Stimulated activated CD8-positive, alpha-beta memory T cell treated with anti-CD3 and anti-CD28 coated beads, Interleukin-2, amount 100 ng/mL, for 1 hour (primary cell): ENCODE measurements around the gene OR2C1.
A peak's percentile ranks its signal among the peaks of the same experiment; 100 is the strongest.

Experiments
- DNase-seq, 2 donors: peaks; one replicate each; pipeline ENCODE4 v3.0.0-alpha.2; 2020; ENCODE audit warnings: low read depth in 2 of 2

OR2C1 gene

GRCh38 chr16:3355589-3355988 lies at the start of gene OR2C1:
Gene OR2C1 (plus strand): TSS chr16:3355889. CDS start chr16:3355941, 52 bp downstream.
- no peak for DNase-seq

GRCh38 chr16:3306078-3306477 lies 49.6 kb upstream of the OR2C1 start:
- DNase-seq: no peak

DNA sequence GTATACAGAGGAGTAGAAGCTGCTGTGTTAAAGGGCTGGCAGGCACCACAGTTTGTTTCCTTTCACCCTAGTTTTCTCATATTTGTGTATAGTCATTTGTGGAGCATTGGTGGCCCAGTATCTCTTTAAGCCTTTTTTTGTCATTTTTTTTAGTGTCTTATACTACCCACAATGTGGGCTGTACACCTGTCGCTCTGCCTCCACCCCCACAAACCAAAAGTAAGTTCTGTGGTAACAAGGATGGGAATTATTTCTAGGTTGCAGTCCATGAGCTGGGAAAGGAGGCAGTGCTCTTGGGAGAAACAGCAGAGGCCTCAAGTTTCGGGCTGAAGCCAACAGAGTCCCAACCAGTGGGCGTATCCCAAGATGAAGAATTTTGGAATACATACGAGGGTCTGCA lies 44.2 kb upstream of the OR2C1 start:
- no peak for DNase-seq

GRCh38 chr16:3317315-3317999 lies 38.2 kb upstream of the OR2C1 start:
- no peak for DNase-seq

DNA sequence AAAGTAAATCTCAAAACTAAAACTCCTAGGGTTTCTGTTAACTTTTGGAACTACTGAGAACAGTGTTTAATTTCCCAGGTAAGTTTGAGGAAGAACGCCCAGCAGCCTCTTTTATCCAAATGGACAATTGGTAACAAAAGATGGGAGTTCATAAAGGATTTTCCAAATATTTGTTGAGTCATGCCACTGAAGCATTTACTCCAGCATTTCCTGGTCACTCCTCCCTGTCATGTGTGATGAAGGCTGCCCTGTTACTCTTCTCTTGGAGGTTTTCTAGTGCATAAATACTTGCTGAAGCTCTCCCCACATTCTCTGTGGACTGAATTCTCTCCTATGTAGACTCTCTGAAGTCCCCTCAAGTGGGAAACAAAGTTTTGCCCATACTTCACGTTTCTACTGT lies 33.9 kb upstream of the OR2C1 start:
- no peak for DNase-seq

DNA sequence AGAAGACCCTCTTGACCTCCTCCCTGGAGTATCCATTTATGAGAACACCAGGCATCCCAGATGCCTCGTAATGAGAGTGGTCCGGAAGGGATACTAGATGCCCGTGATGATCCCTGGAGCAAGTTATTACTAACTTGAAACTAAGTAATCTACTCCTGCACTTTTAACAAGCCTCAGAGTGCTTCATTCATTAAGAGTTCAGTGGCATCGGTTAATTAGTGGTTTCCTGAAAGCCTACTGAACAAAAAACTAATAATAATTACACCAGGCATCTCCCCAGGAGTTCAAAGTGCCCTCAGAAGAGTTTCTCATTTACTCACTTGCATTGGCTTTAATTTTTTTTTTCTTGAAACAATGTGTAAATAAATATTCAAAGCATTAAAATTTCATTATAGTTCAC lies 28.2 kb upstream of the OR2C1 start:
- DNase-seq: no peak

GRCh38 chr16:3328104-3328503 lies 27.6 kb upstream of the OR2C1 start:
- DNase-seq: no peak

DNA sequence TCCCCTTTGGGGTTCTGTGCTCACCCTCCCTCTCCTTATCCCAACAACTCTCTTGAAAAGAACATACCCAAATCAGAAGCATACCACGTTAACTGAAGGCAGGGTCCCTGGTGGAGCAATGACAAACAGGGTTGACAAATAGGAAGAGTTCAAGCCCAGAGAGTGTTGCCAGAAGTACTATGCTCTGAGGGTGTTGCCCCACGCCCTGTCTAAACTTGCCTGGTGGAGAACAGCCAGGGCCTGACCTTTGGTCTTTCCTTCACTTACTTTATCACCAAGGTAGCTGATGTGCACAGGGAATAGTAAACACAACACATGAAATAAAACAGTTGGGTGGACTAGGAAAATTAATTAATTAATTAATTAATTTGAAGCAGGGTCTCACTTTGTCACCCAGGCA lies 27.0 kb upstream of the OR2C1 start:
- no peak for DNase-seq

DNA sequence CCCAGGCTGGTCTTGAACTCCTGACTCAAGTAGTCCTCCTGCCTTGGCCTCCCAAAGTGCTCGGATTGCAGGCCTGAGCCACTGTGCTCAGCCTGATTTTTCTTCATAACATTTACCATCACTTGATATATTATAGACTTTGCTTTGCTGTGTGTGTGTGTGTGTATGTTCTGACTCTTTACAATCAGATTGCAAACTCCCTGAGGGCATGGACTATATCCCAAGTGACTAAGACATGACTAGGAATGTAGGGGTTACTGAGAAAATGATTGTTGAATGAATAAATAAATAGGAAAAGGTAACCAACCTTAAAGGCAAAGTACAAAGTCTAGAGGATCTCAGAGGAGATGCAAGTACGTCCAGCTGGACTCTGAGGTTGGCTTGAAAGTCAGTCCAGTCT lies 9.6 kb upstream of the OR2C1 start:
- DNase-seq: no peak

GRCh38 chr16:3347586-3347985 lies 8.1 kb upstream of the OR2C1 start:
- DNase-seq: no peak

DNA sequence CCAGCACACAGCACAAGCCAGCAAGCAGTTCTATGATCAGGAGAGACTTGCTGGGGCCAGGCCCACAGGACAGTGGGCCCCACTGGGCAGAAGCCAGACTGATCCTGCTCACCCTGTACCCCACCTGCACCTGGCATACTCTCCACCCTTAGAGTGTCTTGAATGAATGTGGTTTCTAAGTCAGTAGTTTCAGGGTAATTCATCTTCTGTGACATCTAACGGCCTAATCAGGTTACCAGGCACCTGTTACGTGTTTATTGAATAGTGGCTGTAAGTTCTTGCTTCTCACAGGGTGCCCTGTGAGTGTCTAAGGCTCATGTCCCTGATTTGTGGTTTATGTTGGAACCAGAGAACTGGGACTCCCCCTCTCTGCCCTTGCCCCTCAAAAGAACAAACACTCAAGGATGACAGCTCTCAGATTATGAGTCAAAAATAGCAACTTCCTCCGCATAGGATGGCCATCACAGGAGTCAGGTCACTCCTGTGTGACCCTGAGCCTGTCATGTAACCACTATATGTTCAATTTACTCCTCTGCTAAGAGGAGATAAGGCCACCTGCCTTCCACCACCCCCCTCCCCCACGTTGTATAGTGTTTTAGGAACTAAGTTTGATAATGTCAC lies 7.0 kb upstream of the OR2C1 start:
- DNase-seq: no peak

DNA sequence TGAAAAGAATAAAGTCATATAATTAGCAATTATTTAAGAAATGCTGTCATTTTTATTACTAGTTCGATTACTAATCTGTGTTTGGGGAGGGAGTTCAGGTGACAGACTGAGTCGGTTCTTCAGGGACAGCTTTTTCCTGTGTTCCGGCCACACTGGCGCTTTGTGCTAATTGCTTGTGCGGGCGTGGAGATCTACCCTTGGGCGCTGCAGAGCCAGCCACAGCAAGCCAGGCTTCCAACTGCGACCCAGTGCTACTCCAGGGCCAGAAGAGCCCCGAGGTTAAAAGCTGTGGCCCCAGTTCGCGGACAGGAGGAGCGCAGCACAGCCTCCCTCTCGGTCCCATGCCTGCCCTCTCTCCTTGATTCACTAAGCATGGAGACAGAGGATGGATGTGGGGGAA lies 6.5 kb upstream of the OR2C1 start:
- no peak for DNase-seq

DNA sequence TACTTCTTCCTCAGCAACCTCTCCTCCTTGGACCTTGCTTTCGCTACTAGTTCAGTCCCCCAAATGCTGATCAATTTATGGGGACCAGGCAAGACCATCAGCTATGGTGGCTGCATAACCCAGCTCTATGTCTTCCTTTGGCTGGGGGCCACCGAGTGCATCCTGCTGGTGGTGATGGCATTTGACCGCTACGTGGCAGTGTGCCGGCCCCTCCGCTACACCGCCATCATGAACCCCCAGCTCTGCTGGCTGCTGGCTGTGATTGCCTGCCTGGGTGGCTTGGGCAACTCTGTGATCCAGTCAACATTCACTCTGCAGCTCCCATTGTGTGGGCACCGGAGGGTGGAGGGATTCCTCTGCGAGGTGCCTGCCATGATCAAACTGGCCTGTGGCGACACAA lies 429 bp downstream of the OR2C1 start:
- no peak for DNase-seq

GRCh38 chr16:3358871-3359270 lies 3.2 kb downstream of the OR2C1 start:
- DNase-seq: no peak

DNA sequence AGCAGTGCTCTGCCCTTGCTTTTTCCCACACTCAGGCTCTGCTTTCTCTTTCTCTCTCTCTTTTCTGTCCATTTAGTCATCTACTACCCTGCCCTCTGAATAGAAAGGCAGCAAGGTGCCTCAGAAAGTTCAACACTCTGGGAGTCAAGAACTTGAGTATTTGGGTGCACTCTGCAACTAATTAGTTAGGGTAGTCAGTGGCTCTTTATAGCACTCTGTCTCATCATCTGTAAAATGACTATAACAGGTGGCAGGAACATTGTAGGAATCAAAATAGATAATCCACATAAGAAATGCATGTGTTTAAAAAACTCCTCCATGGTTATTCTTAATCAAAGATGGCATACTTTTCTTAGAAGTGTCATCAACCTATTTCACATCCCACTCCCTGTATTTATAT lies 7.2 kb downstream of the OR2C1 start:
- no peak for DNase-seq

DNA sequence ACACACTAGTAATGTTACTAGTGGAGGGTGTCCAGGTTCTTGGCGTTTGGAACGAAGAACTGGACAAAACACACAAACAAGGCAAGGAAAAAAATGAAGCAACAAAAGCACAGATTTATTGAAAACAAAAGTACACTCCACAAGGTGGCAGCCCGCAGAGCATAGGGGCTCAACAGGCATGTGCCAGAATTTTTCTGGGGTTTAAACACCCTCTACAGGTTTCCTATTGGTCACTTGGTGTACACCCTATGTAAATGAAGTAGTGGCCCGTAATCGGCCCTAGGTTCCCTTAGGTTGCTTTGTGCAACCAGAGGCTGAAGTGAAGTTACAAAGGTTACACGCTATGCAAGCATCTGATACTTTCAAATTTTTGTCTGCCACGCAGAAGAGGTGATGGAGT lies 8.1 kb downstream of the OR2C1 start:
- DNase-seq: no peak

- peak; percentile 63 to 69 for DNase-seq
These were observed 9.2 kb downstream of the OR2C1 start for GRCh38 chr16:3364774-3365427.

- DNase-seq: no peak
These were observed 13.4 kb downstream of the OR2C1 start for GRCh38 chr16:3369073-3369472.

- DNase-seq: no peak
These were observed 20.0 kb downstream of the OR2C1 start for GRCh38 chr16:3375680-3376079.

- DNase-seq: no peak
These were observed 22.2 kb downstream of the OR2C1 start for GRCh38 chr16:3377917-3378316.

DNA sequence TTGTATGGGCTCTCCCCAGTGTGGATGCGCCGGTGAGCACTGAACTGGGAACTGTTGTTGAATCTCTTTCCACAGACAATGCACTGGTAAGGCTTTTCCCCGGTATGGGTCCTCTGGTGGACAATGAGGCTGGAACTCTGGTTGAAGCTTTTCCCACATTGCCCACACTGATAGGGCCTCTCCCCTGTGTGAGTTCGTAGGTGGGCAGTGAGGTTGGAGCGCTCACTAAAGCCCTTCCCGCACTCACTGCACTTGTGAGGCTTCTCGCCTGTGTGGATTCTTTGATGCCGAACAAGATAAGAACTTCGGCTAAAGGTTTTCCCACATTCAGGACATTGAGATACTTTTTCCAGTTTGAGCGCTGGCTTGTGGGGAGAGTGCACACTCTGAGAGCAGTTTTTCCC lies 27.4 kb downstream of the OR2C1 start:
- DNase-seq: no peak

DNA sequence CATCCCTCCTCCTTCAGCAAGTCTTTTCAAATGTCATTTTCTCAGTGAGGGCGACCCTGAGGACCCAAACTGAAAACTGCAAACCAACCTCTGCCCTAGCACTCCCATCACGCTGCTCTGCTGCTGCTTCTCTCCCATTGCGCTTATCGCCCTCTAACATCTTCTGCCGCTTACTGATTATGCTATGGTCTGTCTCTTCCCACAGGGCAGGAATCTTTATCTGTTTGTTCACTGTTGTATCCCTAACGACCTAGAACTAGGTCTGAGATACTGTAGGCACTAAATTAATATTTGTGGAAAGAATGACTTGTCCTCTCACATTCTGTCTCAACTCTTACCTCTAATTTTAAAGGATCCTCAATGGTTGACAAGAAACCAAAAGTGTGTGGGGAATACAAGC lies 32.6 kb downstream of the OR2C1 start:
- no peak for DNase-seq

- no peak for DNase-seq
These were observed 34.1 kb downstream of the OR2C1 start for GRCh38 chr16:3389663-3390338.
